GM23338 (cell line): Measurements from ENCODE around the gene DPF3. TPM values are rescaled to one million over a fixed set of nuclear protein-coding genes. Genes with fewer than 3 reads are reported as not detected.
A peak's percentile ranks its signal among the peaks of the same experiment; 100 is the strongest.

ENCODE experiments used
- ATAC-seq: fragments of 200-7000 bp; cut with Tn5 transposase; 3 replicates; pipeline ENCODE4 v1.9.1; 2020
- DNase-seq: peaks from one replicate; pipeline ENCODE4 v3.0.0-alpha.2; 2015; ENCODE audit warnings: low spot score
- H2AFZ ChIP-seq: fragments of 200-600 bp; sonication (generic); 2 replicates; pipeline ENCODE4 v1.8.0; 2016; ENCODE audit warnings: antibody characterized with exemption, mild to moderate bottlenecking, moderate library complexity
- H3F3A ChIP-seq: fragments of 200-600 bp; sonication (generic); replicated peaks from 2 replicates; pipeline ENCODE4 v1.8.0; 2017; ENCODE audit warnings: antibody characterized with exemption, mixed run types, low read depth
- H3K27ac ChIP-seq: fragments of 200-600 bp; sonication (generic); 2 replicates; pipeline ENCODE4 v1.6.1; 2016; ENCODE audit warnings: low read depth
- H3K27me3 ChIP-seq: fragments of 200-600 bp; sonication (generic); 2 replicates; pipeline ENCODE4 v1.8.0; 2016; ENCODE audit warnings: mild to moderate bottlenecking, mixed run types, moderate library complexity; ENCODE audit not compliant: insufficient read depth
- H3K36me3 ChIP-seq: fragments of 200-600 bp; sonication (generic); 2 replicates; pipeline ENCODE4 v1.8.0; 2016; ENCODE audit warnings: mild to moderate bottlenecking; ENCODE audit not compliant: insufficient read depth
- H3K4me1 ChIP-seq: fragments of 200-600 bp; sonication (generic); 2 replicates; pipeline ENCODE4 v1.8.0; 2016; ENCODE audit warnings: mild to moderate bottlenecking, moderate library complexity; ENCODE audit not compliant: insufficient read depth
- H3K4me2 ChIP-seq: fragments of 200-600 bp; sonication (generic); 2 replicates; pipeline ENCODE4 v1.7.1; 2017; ENCODE audit warnings: mixed run types
- H3K4me3 ChIP-seq: fragments of 200-600 bp; sonication (generic); 2 replicates; pipeline ENCODE4 v1.6.1; 2016; ENCODE audit warnings: mixed run types
- H3K79me2 ChIP-seq: fragments of 200-600 bp; sonication (generic); replicated peaks from 2 replicates; pipeline ENCODE4 v1.8.0; 2017; ENCODE audit warnings: mild to moderate bottlenecking; ENCODE audit not compliant: insufficient read depth
- H3K9me2 ChIP-seq: fragments of 200-600 bp; sonication (generic); 2 replicates; pipeline ENCODE4 v1.8.0; 2017; ENCODE audit not compliant: insufficient read depth
- H4K20me1 ChIP-seq: fragments of 200-600 bp; sonication (generic); replicated peaks from 2 replicates; pipeline ENCODE4 v1.8.0; 2017; ENCODE audit warnings: mild to moderate bottlenecking; ENCODE audit not compliant: insufficient read depth
- H3K27ac Mint-ChIP-seq: 2 replicates; pipeline ENCODE4 v1.8.0; 2020; ENCODE audit warnings: inconsistent platforms, mild to moderate bottlenecking, moderate library complexity, mixed read lengths
- H3K27me3 Mint-ChIP-seq: 3 replicates; pipeline ENCODE4 v1.8.0; 2022; ENCODE audit warnings: low read depth, mild to moderate bottlenecking, moderate library complexity, mixed read lengths, inconsistent platforms; ENCODE audit not compliant: insufficient read depth, poor library complexity
- H3K36me3 Mint-ChIP-seq: 3 replicates; pipeline ENCODE4 v1.8.0; 2021; ENCODE audit warnings: low read depth, mild to moderate bottlenecking, inconsistent platforms, moderate library complexity, mixed read lengths
- H3K4me1 Mint-ChIP-seq: 3 replicates; pipeline ENCODE4 v1.8.0; 2020; ENCODE audit warnings: mild to moderate bottlenecking, inconsistent platforms, mixed read lengths
- H3K4me3 Mint-ChIP-seq: 3 replicates; pipeline ENCODE4 v1.8.0; 2021; ENCODE audit warnings: moderate library complexity, mild to moderate bottlenecking, inconsistent platforms, mixed read lengths
- H3K9me3 Mint-ChIP-seq: 3 replicates; pipeline ENCODE4 v1.8.0; 2020; ENCODE audit warnings: moderate library complexity, mild to moderate bottlenecking, inconsistent platforms, mixed read lengths
- CREB1 ChIP-seq: fragments of 250-450 bp; sonication (Bioruptor Pico); IDR thresholded peaks from 2 replicates; pipeline ENCODE4 v1.5.0; 2020; ENCODE audit warnings: low read depth, mild to moderate bottlenecking, moderate library complexity
- CTCF ChIP-seq, 2 experiments: fragments of 200-600 bp in 1 of 2; sonication (generic) in 1 of 2; conservative IDR thresholded peaks; 2 replicates each; pipeline versions ENCODE4 v1.5.1 to v1.6.1; 2016 to 2017; ENCODE audit warnings: antibody characterized with exemption in 2 of 2, low read depth in 2 of 2, mild to moderate bottlenecking in 2 of 2, moderate library complexity in 1 of 2
- POLR2AphosphoS5 ChIP-seq: IDR thresholded peaks from 2 replicates; pipeline ENCODE4 v1.6.1; 2016; ENCODE audit warnings: antibody characterized with exemption, low read depth
- ZNF462 ChIP-seq: fragments of 250-450 bp; sonication (Bioruptor Pico); IDR thresholded peaks from 2 replicates; pipeline ENCODE4 v1.5.0; 2020; ENCODE audit warnings: mild to moderate bottlenecking, moderate library complexity
- polyA plus RNA-seq: library from polyadenylated mRNA; unstranded; fragments of >200 nt; fragmentation: Nextera tagmentation; extraction: Ambion mirVana; gene quantifications from 2 replicates; pipeline ENCODE4 v1.2.1, GENCODE V29; 2016
- total RNA-seq: library from RNA; depleted of rRNA; stranded (reverse); fragments of >200 nt; shearing (Covaris generic); gene quantifications from 2 replicates; pipeline ENCODE4 v1.2.3, GENCODE V29; 2014

Gene DPF3
- total and polyA plus RNA-seq, 2 experiments from 2014 or later: 0.18 to 1.0 TPM

GRCh38 chr14:72812292-72812851 lies 81.5 kb downstream of the DPF3 start:
- 0 out of 2 replicates have a peak, but pooled peaks cover 6% of the 10 kb centered on the region for H3K27me3 ChIP-seq
- Mint-ChIP-seq H3K27ac (no peak overlapping the region), H3K9me3 (no peaks in the 10 kb centered on the region), H3K4me1 (peaks cover 11% of the 10 kb centered on the region), H3K36me3 (no peaks in the 10 kb centered on the region; the same call in 2 of the 3 replicates), H3K27me3 (no peaks in the 10 kb centered on the region), H3K4me3 (no peak overlapping the region)
- no peaks in the 10 kb centered on the region for H3K4me1 ChIP-seq
- no peak overlapping the region for H3K4me3 ChIP-seq
- H4K20me1 ChIP-seq: no peaks in the 10 kb centered on the region
- H3K4me2 ChIP-seq: no peak overlapping the region
- no peaks in the 10 kb centered on the region for H3K79me2 ChIP-seq
- peak; percentile 50 for DNase-seq
- H3K27ac ChIP-seq: no peak overlapping the region
- H3K9me2 ChIP-seq: no peaks in the 10 kb centered on the region
- H2AFZ ChIP-seq: peak overlapping the region; percentile 80
- TF ChIP-seq CTCF (conservative IDR thresholded peaks at IDR 0.05; ENCODE audit: low read depth in 2 of 2): peak in 1 of 2 experiments; percentile 4; a peak in 1 of 4 replicates
- peak; percentile 69 for TF ChIP-seq CREB1 (CRISPR knock-in tag)
- no peak for TF ChIP-seq POLR2AphosphoS5
- TF ChIP-seq ZNF462 (CRISPR knock-in tag): no peak
- peak; percentile 80 for ATAC-seq
- H3K36me3 ChIP-seq: no peaks in the 10 kb centered on the region
- H3F3A ChIP-seq: no peaks in the 10 kb centered on the region
